CD4-positive, alpha-beta T cell treated with Interleukin-17A for 1 hour (primary cell): ENCODE data around the gene EPHA1.

Source experiments
- DNase-seq: peaks from one replicate; pipeline ENCODE4 v3.0.0-alpha.2; 2020

Gene EPHA1

DNA sequence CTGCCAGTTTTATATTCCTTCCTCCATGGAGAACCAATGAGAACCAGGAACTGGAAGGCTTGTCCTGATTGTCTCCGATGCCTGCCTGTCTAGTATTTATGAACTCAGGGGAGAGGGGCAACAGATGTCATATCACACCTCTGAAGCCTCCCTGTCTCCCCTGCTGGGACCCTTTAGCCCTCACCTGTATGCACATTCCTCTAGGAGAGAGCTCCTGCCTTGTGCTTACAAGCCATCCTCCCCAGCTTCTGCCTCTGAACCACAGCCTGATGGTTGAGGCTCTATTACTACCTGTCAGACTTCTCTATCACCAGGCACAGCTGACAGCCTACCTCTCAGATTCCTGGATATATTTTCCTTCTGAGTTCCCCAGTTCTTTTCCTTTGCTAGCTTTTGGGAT lies 40.3 kb downstream of the EPHA1 start:
- DNase-seq, result no peak

DNA sequence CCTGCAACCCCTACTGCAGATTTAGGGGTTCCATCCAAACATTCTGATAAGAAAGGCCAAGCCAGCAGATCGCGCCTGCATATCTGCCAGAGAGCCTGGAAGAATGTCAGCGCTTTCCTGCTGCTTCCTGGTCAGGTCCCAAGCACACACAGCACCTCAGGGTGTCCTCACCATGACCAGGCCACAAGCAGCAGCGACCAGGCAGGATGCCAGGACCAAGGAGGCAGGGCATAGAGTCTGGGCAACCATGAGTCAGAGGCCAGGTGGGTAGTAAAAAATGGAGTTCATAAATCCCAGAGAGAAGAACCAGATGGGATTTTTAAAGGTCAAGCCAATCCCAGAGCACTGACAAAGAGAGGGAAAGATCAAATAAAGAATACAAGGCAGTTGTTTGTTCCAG lies 40.7 kb downstream of the EPHA1 start:
- no peak for DNase-seq

DNA sequence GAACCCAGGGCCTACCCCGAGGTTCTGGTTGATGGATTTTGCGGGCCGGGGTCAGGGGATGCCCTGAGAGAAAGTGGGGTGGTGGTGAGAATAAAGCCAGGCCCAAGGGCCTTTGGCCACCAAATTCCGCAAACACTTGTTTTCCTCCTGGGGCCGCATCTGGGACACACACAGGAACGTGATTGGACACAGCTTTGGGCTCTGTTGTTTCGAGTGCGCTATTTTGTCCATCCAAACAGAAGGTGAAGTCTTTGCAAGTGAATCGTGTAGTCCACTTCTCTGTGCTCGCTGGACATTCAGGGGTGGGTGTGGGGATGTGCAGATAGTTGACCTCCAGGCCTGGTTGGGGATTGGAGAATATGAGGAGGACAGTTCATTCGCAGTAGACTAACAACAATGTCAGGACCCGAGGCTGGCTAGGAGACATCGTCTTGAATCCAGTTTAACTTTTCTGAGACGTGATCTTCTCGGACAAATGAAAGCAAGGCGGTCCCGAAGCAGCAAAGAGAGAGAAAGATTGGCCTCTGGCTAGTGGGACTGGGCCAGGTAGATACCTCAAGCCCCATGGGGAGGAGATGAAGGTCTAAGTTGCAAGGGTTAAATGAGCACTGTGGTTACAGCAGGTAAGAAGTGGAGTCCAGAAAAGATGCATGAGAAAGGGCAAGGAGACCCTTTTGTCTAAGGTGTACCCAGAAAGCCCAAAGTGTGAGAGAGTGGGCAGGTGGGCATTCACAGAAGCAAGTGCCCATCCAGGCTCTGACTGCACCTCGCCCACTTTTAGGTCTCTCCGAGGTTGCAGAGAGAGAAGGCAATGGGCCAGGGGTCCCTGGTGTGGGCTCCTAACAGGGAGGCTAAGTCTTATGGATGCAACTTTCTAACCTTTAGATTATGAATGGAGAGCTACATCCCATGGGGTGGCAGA lies 45.4 kb downstream of the EPHA1 start:
- DNase-seq, result no peak

DNA sequence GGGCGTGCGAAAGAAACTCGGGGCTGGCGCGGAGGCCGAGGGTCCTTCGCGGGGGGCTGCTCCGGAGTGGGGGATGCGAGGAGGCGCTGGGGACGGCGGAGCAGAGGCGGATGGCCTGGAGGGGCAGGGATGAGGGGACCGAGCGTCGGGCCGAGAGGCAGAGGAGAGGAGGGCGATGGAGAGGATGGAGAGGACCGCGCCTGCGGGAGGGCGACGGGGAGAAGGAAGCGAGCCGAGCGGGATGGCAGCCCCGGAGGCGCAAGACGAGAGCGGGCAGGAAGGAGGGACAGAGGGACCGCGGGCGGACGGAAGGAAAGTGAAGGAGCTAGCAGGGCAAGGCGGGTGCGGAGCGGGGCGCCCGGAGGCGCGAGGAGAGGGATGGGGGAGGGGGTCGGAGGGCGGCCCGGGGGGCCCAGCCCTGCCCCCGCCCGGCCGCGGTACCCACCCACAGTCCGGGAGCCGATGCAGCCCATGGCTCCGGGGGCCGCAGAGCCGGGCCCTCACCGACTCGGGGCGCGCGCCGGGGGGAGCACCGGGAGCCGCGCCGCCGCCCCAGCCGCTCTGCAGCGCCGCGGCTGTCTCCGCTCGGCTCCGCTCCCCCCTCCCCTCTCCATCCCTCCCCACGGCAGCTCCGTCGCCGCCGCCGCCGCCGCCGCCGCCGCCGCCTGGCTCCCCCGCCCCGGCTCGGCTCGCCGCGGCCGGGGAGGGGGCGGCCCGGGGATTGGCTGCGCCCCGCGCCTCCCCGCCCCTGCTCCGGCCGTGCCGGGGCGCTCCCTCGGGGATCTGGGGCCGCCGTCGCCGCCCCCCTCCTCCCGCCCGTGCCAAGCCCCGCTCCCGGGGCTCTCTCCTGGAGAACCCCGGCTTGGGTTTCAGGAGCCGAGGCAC lies 46.3 kb downstream of the EPHA1 start, which contains the start of gene FAM131B:
TSS of gene FAM131B (minus strand) at position 583 of the 885 bp plus-strand sequence. CDS start at position 473, 110 bp downstream.
- peak; percentile 49 for DNase-seq

DNA sequence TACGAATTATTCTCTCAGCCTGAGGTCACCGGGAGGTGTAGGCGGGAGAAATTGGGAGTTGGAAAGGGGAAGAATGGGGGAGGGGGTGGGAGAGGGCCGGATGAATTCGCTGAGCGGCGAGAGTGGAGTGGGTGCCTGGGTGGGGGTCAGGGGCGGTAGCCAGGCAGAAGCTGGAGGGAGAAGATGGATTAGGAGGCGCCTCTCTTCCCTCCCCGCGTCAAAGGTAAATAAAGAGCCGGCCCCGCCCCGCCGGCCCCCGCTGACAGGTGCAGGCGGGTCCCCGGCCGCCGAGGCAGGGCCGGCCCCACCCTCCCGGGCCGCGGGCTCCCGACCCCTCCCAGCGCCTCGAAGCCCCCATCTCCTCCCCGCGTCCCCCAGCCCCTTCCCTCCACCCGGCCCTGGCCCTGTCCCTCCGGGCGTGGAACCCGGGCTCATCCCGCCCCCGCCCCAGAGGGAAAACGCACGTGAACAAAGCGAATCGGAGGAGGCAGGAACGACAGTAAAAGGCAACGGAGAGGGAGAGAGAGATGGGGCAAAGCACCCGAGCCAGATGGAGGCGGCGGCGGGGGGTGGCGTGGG lies 47.0 kb downstream of the EPHA1 start:
- DNase-seq, result no peak

DNA sequence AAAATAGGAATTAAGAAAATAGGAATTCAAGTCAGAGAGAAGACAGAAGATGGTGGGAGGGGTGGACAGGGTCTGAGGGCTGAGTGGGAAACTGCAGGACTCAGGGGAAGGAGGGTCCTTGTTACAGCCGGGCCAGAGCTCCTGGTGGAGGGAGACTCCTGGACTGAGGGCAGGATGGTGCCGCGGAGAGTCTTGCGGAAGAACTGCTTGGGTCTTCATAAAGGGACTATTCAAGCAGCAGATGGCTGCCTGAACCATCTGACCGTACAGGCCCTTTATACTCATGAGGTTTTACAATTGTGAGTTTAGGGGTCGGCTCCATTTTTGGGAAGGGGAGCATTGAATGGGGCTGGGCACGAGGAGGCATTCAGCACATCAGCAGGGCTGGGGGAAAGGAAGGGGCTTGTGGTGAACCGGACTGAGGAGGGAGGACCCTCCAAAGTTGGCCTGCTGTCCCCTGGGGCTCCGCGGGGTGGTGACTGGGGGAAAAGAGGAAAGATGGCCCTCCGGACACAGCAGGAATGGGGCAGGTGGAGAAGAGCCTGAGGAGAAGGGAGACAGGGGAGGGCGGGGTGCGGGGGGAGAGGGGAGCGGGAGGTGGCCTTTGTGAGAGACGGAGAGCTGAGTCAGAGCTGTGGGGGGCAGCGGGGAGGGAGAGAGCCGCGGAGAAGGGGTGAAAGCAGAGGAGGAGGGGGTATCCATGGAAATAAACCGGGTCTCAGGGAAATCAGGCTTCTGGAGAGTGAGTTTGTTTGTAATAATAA lies 47.7 kb downstream of the EPHA1 start:
- no peak for DNase-seq

DNA sequence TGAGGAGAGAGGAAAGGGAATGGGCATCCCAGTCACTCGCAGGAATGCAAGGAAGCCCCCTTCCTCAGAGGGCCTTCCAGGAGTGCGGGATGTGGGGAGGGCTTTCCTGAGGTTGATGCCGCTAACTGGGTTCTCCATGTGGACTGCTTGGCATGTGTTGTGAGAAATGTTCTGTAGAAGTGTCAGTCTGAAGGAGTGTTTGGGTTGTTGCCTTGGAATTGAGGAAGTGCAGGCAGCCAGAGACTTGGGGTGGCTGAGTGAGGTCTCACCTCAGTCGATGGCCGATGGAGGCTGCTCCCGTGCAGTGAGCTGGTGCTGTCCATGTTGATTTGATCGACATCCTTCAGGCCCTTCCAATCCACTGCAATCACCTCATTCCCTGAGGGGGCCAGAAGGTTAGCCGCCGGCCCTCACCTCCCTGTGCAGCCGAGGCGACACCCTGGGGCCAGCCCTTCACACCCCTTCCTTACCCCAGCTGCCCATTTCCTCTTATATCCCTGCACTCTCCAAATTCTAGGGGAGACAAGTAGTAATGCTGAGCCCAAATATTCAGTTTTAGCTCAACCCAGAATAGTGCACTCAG lies 48.8 kb downstream of the EPHA1 start:
- DNase-seq, result no peak

DNA sequence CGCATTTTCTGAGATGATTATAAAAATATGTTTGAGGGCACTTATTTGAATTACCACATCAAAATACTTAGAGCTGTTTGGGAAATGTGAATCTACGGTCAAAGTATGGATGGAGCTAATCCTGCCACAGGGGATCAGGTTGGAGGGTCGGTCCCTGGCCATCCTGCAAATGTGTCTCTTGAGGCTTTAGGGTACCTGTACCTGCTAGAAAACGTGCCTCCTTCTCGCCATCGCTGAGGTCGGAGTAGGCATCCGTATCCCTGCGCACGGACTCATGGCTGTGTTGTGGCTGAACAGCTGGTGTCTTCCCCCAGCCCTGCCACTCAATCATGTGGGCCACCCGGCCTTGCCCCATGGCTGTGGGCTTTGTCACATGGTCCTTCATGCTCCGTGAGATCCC lies 50.0 kb downstream of the EPHA1 start:
- DNase-seq, result no peak

DNA sequence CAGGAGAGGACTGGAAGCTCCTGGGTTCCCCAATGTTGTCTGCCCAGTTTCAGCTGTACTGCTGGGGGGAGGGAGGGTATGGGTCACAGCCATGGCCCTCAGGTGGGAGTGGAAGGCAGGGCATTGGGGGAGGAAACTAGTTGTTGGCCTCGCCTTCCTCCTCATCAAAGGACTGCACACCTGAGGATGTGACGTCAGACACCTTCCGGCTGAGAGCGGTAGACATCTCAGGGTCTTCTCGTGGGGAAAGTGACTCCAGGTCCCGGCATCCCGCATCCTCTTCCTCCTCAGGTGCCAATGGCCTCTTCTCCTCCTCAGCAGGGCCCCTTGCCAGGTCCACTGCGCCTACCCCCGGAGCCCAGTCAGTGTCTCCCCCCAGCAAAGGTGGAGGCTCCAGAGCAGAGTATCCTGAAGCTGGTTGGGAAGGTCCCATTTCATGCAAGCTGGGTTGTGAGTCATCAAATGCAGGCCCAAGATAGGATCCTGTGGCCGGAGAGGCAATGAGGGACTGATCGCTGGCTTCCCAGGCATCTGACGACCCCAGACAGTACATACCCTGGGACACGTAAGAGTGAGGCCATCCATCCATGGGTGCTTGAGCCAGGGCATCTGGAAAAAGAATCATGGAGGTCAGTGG lies 52.1 kb downstream of the EPHA1 start:
- no peak for DNase-seq

DNA sequence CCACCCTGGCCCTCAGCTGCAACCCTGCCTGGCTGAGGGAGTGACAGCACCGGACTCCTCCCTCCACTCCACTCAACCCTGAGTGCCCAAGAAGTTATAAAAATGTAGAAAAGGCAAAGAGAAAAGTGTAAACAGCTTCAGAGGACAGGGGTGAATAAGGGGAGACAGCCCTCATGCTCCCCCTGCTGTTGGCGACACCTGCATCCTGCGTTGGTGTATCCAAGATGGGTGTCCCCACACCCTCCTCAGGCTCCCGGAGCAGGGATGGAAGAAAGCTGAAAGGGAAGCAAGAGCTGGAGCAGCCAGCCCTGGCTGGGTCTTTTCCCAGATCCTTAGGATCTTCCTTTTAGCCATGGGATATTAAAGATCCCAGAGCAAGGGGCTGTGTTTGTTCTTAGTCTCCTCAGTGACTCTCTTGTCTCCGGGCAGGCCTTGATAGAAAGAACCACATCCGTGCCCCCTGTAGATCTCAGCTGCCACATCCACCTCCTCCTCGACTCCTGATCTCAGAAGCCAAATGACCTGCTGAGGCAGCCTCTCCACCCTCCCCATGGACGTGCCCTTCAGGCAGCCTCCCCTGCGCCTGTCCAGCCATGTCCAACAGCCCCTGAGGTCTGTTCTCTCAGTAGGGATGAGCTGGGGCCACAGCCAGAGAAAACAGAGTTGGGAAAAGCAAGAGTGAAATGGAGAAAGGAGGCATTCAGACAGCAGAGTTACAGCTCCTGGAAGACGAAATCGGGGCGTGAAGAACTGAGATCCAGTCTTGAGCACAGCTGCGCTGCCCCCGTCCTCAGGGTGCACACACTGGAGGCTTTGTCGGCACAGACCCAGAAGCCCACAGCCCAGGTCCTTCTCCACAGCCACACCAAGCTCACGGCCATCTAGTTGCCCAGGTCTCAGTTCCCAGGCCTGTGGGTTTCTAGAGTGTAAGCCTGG lies 52.9 kb downstream of the EPHA1 start:
- DNase-seq, result no peak

DNA sequence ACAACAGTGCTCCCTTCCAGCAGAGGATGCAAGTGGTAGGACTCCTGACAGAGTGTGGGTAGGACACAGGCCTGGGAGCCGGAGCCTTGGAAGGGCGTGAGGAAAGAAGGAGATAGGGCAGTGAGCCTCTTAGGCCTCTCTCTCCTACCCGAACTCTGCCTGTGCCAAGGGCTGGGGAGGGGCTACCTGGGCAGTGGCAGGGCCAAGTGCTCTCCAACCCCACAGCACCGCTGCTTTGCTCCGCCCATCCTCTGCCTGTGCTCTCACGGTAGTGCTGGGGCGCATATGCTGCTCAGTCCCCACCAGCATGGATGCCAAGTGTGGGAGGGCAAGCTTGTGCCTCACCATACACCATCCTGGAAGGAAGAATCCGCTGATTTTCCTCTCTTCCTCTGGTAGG lies 53.7 kb downstream of the EPHA1 start:
- no peak for DNase-seq

DNA sequence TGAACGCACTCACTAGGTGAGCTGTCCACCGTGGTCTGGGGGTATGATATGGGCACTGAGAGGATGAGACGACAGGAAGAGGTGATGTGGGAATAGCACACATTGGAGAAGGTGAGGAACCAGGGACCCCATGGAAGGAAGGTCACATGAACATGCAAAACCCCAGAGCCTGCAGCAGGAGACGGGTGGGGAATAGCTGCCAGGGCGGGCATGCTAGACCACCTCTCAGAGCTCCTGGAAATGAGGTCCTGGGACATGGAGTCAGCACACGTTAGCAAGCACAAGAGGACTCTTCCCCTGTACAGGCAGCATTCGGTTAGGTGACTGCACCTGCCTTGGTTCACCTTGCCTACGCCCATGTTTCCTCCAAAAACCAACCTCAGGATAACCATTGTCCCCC lies 54.3 kb downstream of the EPHA1 start:
- DNase-seq, result no peak

DNA sequence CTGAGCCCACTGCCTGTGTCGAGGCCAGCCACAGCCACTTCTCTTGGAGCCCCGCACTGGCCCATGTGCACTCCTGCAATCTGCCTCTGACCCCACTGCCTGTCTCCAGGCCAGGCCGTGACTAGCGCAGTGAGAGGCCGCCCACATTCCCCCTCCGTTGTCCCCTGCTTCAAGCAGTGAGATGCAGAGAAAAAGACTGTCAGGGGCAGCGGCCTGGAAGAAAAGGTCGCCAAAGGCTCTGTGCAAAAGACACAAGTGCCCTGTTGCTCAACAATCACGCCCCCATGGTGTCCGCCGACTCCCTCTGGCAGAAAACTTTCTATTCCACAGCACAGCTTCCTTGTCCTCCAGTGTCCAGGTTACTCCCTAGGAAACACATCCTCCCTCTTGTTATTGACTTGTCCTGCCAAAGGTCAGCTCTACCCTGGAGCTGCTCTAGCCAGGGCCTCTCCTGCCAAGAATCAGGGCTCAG lies 56.1 kb downstream of the EPHA1 start:
- no peak for DNase-seq

DNA sequence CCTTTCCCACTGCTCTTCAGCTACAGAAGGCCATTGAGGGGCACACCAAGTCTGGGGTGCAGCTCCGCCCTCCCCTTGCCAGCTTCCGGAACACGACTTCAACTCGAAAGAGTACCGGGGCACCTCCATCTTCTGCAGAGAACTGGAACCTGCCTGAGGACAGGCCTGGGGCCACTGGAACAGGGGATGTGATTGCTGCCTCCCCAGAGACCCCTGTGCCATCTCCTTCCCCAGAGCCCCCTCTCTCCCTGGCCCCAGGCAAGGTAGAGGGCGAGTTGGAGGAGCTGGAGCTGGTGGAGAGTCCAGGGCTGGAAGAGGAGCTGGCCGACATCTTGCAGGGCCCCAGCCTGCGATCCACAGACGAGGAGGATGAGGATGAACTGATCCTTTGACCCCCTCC lies 57.1 kb downstream of the EPHA1 start:
- DNase-seq, result no peak

DNA sequence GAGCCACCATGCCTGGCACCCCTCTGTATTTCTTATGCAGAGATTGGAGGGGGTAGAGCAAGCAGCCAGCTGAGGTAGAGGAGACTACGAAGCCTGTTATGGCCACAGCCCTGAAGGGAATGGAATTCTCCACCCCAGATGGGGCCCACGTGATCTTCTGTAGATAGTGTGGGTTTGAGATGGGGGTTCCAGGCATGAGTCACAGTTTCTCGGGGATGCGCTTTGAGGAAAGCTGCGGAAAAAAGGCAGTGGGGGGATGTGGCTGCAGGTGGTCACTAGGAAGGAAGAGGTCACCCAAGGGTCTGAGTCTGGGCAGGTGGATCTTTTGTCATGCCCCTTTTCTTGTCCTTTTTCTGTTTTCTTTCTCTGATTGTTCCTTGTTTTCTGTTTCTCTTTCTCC lies 57.6 kb downstream of the EPHA1 start:
- DNase-seq, result no peak

DNA sequence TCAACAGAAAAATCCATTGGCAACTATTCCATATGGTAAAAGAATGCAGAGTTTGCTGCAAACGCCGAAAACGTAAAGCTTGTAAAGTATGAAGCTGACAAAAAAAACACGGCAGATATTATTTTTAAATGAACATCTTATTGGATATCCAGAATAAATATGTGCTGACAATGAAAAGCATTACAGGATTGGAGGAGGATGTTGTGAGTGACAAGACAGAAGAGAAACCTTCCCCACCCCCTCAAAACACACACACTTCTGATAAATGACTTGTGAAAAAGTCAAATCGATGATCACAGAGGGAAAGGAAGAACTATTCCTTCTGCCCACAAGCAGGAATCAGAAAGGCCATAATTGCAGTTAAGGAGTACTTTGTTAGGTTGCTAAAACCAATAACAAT lies 60.7 kb downstream of the EPHA1 start:
- DNase-seq, result no peak

DNA sequence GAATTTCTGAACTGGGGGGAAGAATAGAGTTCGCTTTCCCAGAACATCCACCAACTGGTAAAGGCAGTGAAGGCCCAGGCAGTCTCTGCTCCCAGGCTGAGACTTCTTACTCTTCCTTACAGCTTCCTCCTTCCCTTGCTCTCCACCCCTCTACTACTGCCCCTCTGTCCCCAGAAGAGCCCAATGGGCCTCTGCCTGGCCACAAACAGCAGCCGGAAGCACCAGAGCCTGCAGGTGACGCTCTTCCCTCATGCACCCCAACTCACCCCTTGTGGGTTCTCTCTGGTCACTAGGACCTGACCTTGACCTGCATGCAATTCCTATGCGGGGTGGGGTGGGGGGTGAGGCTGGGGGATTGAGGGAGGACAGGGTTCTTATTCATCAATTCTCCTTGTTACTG lies 62.6 kb downstream of the EPHA1 start:
- DNase-seq, result no peak

DNA sequence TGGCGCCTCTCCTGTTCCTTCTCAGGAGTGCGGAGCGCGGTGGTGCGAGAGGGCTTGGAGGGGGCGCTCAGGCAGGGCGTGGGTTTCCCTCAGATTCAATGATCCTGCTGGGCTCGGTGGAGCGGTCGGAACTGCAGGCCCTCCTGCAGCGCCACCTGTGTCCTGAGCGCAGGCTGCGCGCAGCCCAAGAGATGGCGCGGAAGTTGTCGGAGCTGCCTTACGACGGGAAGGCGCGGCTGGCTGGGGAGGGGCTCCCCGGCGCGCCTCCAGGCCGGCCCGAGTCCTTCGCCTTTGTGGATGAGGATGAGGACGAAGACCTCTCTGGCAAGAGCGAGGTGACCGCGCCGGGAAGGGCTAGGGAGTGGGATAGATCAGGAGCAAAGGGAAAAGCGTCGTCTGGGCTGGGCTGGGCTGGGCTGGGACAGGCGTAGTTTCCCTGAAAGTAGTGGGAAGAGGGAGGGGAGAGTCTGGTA lies 63.2 kb downstream of the EPHA1 start:
- DNase-seq, result peak; percentile 68

DNA sequence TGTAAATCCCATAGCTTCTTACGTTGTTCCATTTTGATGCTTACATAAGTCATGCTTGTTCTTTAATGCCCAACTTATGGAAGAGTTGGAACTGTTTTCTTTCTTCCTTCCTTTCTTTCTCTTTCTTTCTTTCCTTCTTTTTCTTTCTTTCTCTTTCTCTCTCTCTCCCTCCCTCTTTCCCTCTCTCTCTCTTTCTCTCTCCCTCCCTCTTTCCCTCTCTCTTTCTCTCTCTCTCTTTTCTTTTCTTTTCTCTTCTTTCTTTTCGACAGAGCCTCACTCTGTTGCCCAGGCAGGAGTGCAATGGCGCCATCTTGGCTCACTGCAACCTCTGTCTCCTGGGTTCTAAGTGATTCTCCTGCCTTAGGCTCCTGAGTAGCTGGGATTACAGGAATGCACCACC lies 65.1 kb downstream of the EPHA1 start:
- DNase-seq, result no peak

DNA sequence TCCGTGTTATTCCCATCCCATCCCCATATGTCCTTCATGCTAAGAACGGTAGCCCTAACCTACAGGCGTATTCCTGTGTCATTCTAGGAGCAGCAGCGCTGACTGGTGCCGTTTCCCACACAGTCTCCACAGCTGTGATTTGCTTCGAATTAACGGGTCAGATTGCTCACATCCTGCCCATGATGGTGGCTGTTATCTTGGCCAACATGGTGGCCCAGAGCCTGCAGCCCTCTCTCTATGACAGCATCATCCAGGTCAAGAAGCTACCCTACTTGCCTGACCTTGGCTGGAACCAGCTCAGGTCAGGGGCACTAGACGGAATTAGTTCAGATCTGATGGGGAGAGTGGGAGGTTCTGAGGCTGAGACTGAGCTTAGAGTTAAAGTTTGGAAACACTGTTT lies 66.8 kb downstream of the EPHA1 start:
- no peak for DNase-seq
